CD4-positive, alpha-beta T cell treated with Interleukin-17A for 4 hours (primary cell): ENCODE measurements around the gene EFNA5.

Experiments
- DNase-seq: peaks from one replicate; pipeline ENCODE4 v3.0.0-alpha.2; 2020; ENCODE audit warnings: mixed read lengths

The EFNA5 gene

GRCh38 chr5:107672211-107673038 lies 1.7 kb upstream of the EFNA5 start:
- DNase-seq = no peak

DNA sequence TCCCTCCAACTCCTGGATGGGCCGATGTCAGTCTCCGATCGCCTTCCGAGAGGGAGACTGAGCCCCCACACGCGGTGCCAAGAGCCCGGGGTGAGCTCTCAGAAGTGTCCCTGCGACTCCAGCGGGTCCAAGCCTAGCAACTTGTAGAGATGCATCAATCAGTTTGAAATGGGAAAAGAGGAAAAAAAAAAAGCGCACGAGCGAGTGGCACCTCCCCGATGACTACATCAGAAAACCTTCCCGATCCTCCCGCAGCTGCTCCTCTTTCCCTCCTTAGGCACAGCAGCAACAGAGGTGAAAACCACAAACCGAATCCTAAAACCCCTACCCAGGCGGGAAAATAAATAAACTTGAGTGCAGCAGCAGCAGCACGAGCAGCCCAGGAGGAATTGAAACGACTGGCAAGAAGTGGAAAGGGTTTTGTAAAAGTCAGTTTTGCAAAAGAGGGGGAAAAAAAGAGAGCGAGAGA lies 1.0 kb upstream of the EFNA5 start:
- no peak for DNase-seq

GRCh38 chr5:107670087-107670931 lies 428 bp downstream of the EFNA5 start:
- no peak for DNase-seq

DNA sequence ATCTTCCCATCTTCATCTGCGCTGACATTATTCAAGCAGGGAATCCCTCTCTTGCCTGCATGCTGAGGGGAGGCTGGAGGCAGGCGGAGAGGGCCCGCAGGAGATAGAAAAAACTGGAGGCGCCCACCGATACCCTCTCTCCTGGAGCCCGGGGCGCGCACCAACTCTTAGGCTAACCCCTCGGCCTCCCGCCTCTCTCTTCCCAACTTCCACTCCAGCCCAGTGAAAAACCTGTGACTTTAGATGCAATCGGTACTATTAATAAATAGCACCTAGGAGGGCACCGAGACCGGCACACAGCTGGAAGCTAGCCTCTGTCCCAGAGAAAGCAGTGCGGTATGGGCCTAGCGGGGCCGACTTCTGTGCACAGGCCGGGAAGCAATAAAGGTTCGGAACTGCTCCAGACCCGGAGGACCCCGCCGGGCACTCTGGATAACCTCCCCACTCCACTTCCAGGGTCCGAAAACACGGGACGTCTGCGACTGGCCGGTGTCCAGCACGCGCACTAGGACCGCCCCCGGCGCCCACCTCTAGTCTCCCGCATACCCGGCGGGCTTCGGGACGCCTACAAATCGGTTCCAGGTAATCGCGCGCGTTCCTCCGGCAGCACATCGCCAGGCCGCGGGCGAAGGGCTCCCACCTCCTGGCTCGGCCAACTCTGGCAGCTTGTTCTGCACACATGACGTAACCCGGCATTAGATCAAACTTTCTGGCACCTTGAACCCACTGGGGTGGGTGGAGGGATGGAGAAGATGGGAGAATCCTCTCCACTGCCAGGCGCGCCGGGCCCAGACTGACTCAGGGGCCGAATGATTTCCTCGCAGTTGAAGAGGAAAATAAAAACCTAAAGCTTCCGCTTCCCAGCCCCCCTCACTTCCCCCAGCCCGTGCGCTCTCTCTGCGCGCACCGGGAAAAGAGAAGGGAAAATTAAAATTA lies 1.4 kb downstream of the EFNA5 start:
- DNase-seq = no peak

DNA sequence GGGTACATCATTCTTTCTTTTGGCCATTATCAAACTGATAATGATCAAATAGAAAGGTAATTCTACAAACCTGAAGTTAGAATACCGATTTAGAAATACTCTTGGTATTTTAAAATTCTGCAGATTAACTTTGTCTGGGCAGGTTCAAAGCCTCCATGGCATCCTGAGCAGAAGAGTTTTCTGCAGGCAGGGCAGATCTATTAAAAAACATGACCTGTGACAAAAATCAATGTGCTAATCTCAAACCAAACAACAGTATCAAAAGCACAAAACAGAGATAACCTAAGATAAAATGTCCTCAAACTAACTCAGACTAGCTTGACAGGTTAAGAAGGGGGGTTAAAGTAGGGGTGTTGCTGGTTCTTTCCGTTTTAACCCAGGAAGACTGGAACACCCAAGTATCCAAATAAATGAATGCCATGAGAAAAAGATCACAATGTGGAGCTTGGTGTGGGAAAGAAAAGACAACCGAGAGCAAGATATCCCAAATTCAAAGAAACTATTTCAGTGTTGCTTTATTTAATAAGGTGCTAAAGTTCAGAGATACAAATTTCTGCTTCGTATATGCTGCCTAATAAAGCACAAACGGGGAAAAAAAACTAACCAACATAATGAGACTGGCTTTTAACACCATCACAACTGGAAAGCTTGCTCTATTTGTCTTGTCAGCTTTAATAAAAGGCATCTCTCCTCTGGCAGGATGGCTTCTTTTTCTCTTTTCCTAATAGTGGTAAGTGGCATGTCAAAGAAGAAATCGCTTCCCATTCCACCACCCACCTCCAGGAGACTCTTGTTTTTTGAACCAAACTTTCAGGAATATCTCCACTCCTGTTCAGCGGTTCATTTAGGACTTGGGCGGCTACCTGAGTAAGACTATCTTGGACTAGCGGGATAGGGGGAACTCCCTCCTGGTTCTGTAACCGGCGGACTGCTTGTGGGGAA lies 2.3 kb downstream of the EFNA5 start:
- no peak for DNase-seq

DNA sequence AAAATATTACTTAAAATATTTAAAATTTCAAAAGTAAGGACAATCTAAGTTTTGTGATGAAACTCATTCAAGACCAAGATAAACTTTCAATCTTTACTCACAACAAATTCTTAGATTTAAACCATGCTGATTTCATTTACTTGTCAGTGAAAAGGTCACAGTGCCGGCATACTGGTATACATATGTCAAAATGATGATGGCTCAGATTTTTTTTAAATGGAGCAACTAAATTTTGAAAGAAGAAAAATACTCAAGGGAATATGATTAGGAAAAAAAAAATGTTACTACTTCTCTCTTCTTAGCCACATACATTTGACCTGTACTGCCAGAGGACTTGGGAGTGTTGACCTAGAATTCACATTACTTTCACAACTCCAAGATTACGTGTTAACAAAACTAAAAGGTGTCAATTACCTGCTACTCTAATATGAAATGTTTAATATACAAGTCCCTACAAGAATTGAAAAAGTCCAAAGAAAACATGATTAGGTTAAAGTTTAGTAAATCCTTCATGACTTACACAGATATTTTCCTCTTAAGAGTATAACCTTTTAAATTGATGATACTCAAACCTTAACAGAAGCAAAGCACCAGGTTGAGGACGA lies 4.6 kb downstream of the EFNA5 start:
- no peak for DNase-seq

GRCh38 chr5:107665036-107665570 lies 5.6 kb downstream of the EFNA5 start:
- no peak for DNase-seq

DNA sequence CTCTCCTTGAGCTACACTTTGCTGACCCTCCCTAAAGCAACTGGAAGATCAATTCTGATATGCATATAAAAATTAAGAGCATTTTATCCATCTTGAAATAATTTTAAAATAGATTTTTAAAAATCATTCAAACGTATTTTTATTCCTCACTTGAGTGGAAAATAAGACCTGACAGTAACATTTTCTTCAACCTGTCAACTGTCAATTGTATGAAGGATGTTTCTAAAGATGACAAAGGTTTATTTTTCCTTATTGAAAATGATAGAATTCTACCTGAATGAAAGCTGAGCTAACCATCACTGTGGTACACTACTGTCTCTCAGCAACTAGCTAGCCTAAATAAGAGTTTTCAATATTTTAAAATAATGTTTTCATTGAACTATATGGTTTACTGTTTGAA lies 7.0 kb downstream of the EFNA5 start:
- DNase-seq = no peak

DNA sequence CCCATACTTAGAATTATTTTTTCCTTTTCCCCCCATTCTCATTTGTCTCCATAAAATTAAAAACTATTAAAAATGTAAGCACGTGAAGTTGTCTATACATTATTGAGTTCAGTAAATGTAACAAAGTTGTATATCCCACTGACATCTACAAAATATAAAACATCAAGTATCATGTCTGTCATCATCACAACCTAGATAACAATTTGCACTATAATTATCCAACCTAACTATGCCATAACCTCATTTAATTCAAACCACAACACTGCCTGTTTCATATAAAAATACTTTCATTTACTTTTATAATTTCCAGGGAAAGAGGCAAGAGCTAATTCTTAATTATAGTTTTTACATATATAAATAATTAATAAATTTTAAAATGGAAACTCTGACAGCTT lies 9.1 kb downstream of the EFNA5 start:
- no peak for DNase-seq

DNA sequence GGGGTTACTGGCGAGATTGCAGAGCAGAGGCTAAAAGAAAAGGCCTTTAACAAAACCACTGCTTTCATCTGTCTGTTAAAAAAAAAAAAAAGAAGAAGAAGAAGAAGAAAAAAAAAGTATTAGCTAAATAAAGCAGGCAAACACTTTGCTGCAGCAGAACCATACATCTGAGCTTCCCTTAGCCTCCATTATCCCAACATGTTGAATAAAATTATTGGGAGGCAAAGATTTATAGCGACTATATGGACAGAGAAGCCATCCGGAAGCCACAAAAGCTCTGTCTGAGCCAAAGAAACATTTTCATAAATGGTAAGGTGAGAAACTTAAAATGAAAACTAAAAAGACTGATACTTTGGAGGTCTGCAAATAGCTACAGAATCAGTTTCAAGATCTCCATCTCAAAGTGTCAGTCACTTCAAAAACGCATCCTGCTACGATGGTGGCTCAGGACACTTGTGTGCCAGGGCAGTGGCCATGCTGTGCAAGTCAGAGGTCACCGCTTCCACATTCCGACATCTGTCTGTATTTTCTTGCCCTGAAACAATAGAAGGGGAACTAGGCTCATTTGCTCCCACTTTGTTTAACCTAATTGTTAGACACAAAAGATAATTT lies 9.6 kb downstream of the EFNA5 start:
- no peak for DNase-seq

DNA sequence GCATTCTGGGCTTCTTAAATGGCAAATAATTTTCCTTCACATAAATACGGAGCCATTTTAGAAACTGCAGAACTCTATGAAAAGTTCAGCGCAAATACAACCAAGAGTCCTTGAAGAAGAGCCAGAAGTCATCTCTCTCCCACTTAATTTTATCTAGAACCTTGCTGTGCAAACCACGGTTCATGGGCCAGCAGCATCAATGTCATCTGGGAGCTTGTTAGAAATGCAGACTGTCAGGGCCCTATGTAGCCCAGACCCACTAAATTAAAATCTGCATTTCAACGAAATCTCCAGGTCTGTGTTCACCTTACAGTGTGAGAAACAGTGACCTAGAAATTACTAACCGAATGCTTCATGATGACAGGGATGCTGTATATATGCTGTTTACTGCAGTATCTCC lies 12.2 kb downstream of the EFNA5 start:
- no peak for DNase-seq

GRCh38 chr5:107655831-107656230 lies 14.9 kb downstream of the EFNA5 start:
- no peak for DNase-seq

GRCh38 chr5:107654827-107655226 lies 15.9 kb downstream of the EFNA5 start:
- no peak for DNase-seq

DNA sequence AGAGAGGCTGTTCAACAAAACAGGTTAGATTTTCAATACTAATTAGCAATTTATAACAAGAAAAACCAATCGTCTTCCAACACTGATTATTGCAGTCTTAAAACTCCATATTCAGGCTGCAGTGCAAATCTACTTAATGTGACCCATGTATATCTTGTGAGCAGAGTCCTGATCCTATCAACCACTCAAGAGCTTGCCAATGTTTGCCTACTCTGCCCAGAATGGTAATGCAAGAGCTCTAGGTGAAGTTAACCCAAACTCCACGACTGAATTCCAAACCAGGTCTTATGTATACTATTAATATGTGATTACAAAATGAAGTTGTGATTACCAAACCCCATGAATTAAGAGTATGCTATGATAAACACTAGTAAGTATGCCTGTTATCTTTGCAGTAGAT lies 17.1 kb downstream of the EFNA5 start:
- no peak for DNase-seq

DNA sequence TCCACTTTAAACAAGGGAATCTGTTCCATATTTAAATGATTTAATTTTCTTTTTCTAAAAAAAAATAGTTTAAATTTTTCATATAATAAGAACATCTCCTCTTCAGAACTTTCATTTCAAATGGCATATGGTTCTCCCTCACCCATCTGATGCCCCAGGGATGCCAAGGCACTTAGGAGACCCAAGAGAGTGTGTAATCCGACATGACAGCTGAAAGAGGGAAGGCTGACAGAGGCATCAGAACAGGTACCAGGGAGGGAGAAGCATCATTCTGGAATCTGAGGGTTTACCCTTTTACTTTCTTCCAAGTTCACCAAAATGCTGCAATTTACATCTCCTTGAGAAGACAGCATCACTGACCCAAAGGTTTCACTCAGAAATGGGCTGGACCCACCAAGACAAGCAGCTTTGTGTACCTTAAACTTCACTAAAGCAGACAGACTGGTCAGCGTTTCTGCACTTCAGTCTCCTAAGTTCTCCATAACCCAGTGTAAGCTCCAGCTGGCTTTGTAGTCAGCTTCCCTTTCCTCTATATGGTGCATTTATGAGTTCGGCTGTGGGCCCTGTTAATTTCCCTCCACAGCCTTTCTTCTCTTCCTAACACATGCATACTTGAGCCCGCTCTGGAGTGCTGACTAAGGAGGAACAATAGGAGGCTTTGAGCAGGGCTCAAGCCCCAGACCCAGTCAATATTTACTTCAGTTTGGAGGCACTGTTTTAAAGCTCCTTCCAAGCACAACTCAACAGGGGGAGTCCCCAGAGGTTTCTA lies 17.7 kb downstream of the EFNA5 start:
- DNase-seq = no peak

GRCh38 chr5:107652408-107652807 lies 18.3 kb downstream of the EFNA5 start:
- DNase-seq = no peak

DNA sequence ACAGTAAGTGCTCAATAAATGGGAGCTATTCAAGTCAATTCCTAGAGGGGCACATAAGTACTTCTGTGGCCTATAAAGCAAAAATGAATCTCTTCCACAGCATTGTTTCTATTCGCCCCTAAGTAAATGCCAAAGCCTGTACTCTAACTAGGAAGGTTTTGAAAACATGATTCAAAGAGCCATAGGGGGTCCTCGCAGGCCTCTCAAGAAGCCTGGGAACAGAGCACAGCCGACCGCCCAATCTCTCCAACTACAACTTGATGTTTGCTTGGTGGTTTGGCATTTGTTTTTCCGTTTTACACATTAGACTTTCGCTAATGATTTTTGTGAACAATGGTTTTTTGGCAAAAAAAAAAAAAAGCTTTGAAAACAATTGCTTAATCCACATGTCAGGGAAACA lies 19.4 kb downstream of the EFNA5 start:
- DNase-seq = no peak

DNA sequence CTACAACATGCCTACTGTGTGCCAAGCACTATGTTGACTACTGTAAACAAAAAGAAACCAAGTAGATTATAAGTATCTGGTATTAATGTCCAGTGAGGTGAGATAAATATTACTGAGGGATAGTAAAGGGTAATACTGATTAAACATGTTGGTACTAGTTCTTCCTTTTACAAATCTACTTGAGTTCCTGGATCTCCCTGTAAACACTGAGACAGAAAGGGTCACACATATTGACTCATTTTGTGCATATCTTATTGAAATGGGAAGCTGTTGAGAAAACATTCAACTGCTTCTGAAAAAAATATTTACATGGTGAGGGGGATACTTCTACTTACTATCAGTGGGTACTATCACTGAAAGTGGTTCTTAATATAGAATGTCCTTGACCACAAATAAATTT lies 24.3 kb downstream of the EFNA5 start:
- no peak for DNase-seq

- no peak for DNase-seq
These were observed 30.2 kb downstream of the EFNA5 start for GRCh38 chr5:107640568-107640967.

DNA sequence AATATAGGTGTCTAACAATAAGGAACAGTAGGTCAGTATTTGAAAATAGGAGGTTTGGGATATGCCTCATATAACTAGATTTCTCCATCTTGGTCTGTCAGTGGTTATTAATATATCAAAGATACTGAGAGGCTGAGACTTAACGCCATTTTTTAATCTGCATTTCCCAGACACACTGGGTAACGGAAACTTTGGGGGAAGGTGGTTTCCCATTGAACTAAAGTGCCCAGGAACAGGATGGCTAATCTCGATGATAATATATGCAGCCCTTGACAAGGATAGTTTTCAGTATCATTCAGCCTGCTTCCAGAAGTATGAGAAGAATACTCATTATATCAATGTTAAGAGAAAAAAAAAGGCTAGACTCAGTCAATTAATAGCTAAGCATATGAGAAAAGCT lies 30.7 kb downstream of the EFNA5 start:
- DNase-seq = no peak
